NCI-H1436 treated with DMSO at 0.1 percent for 48 hours (cell line): ENCODE results near the gene ZNRF3.
"Not testable (repeated sequence)": the region's sequence is repeated elsewhere in the genome, so short reads cannot be mapped to it uniquely, and the experiment has no call there.

Experiments
- DNase-seq: peaks from one replicate; lab custom pipeline; 2025; lab: John Stamatoyannopoulos, UW

Gene ZNRF3

GRCh38 chr22:28907311-28908008 lies 24.1 kb downstream of the ZNRF3 start:
- DNase-seq, result no peak

- not testable (repeated sequence) for DNase-seq
Observed at GRCh38 chr22:28908810-28909209, 25.4 kb downstream of the ZNRF3 start.

DNA sequence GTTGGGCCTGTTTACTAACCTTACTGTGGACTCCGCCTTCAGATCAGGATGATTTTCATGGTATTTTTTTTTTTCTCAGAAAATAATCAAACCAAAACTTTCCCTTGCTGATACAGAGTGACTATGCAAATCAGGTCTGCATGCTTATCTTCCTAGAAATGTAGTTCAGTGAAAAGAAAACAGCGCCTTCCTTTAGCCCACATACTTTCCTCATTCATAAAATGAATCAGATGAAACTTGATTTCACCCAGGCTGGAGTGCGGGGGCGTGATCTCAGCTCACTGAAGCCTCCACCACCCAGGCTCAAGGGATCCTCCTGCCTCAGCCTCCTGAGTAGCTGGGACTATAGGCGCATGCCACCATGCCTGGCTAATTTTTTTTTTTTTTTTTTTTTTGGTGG lies 26.0 kb downstream of the ZNRF3 start:
- no peak for DNase-seq

GRCh38 chr22:28910569-28911303 lies 27.4 kb downstream of the ZNRF3 start:
- DNase-seq, result no peak

DNA sequence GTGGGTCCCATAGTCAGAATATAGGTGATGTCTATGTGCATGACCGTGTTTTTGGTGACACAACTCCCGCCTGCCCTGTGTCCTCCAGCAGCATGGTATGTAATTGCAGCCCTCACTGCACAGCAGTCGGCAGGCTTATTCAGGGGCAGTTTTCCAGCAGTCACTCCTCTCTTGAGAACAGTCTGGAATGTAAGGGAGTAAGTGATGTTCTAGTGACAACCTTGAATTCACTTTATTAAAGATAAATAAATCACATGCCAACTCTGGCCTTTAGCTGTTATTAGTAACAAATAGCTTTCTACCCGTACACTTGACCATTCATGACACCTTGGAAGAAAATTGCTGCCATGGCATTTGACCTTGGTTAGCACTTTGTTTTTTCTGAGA lies 27.9 kb downstream of the ZNRF3 start:
- no peak for DNase-seq

DNA sequence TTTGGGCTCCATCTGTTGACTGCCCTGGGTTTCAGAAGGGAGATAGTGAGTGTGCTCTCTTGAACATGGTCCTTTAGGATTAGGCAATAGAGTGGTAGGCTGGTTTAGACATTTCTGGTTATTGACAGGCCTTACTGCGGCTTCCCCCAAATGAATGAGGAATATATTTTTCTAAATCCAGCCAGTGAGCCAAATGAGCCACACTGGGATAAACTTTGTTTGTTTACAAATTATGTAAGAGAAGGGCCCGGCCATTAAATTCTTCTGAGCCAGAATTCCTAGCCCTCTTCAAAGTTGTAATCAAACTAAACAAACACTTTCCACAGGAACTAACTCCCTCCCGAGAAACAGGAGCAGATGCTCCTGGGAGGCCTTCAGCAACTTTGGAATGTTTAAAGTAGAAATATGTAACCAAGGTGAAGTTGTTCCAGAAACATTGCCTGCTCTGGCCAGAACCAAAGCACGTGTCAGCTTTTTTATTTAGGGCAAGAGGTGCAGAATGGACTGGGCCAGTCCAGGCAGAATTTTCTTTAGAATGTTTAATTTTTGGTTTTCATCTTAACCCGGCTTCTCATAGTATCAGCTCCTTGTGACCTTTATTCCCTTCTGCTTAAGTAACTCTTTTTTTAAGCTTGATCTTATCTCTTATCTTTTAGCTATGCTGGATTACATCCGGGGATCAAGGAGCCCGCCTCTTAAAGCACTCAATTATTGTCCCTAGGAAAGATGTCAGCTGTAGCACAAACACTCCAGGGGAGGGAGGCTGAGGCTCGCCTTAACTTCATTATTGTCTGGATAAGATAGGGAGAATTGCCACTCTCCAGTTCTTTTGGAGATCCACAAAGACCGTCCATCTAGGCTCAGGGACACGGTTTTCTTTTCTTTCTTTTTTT lies 28.7 kb downstream of the ZNRF3 start:
- no peak for DNase-seq

DNA sequence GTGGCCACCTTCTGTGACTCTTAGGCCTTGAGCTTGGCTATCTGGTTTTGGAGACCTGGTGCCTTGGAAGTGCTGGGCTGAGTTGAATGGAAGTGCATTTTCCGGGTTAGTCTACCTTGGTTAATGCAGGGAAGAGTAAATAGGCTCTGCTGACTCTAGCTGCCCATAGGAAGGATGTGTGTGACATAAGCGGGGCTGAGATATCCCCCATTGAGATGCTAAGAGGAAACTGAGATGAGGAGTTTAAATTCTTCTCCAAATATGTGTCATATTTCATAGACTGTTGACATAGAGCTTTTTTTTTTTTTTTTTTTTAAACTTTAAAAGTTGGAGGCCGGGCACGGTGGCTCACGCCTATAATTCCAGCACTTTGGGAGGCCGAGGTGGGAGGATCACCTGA lies 30.8 kb downstream of the ZNRF3 start:
- no peak for DNase-seq

- no peak for DNase-seq
Observed at GRCh38 chr22:28915969-28916368, 32.6 kb downstream of the ZNRF3 start.

- no peak for DNase-seq
Observed at GRCh38 chr22:28917747-28918549, 34.6 kb downstream of the ZNRF3 start.

DNA sequence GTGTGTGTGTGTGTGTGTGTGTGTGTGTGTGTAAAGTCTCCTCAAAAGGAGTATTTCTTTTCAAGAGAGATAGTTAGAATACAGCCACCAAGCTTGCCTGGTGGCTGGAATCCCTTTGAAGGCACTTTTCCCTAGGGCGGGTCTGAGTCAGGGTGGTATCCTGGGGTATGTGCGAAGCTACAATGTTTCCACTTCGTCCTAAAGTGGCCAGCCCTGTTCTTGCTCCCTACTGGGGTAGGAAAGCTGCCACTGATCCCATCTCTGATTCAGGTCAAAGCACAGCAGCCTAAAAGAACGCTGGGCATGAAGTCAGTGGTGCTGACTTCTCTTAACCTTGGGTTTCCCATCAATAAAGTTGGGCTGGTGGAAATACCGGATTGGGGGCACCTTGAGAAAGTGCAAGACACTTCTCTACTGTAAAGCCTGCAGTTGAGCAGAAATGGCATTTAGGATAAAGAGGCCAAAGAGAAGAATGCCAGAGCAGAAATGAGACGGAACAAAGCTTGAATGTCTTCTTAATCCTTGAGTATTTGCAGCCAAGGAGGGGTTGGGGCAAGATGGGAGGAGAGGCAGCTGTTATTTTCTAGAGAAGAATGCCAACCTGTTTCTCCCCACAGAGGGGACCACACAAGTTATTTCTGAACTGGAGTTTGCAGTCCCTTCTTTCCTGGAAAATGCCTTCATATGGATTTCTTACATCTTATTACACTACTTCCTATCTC lies 35.3 kb downstream of the ZNRF3 start:
- DNase-seq, result no peak

DNA sequence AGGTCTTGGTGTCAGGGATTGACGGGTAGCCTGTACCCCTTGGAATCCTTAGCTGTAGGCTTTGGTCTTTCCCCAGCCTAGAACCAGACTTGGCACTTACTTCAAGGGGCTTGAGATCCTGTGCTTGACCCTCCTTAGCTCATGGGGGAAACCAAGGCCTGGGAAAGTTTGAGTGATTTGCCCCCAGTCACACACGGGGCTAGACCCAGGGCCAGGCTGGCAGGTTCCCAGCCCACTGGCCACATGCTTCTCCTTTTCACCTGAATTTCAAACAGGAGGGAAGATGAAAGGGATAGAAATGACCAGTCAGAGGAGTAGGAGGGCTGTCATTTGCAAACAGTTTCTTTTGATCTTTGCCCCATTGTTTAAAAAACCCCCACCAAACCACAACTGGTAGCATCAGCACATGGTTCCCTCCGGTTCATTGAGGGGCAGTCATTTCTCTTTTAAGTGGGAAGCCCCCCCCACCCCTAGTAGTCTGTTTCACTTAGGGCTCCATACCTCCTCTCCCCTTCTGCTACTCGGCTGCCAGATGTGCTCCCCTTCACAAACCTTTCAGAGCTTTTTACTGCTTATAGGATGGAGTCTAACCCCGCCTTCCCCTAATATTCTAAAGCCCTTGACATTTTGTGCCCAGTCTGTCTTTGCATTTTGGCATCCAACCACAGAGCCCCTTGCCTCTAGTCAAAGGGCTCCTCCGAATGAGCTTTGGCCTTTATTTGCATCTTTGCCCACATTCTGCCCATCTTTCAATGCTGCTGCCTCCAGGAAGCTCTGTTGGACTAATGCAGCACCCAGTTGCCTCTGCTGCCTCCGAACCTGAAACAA lies 37.6 kb downstream of the ZNRF3 start:
- DNase-seq, result no peak

- DNase-seq, result no peak
Observed at GRCh38 chr22:28921585-28921879, 38.2 kb downstream of the ZNRF3 start.

GRCh38 chr22:28922540-28923244 lies 39.3 kb downstream of the ZNRF3 start:
- DNase-seq, result no peak

DNA sequence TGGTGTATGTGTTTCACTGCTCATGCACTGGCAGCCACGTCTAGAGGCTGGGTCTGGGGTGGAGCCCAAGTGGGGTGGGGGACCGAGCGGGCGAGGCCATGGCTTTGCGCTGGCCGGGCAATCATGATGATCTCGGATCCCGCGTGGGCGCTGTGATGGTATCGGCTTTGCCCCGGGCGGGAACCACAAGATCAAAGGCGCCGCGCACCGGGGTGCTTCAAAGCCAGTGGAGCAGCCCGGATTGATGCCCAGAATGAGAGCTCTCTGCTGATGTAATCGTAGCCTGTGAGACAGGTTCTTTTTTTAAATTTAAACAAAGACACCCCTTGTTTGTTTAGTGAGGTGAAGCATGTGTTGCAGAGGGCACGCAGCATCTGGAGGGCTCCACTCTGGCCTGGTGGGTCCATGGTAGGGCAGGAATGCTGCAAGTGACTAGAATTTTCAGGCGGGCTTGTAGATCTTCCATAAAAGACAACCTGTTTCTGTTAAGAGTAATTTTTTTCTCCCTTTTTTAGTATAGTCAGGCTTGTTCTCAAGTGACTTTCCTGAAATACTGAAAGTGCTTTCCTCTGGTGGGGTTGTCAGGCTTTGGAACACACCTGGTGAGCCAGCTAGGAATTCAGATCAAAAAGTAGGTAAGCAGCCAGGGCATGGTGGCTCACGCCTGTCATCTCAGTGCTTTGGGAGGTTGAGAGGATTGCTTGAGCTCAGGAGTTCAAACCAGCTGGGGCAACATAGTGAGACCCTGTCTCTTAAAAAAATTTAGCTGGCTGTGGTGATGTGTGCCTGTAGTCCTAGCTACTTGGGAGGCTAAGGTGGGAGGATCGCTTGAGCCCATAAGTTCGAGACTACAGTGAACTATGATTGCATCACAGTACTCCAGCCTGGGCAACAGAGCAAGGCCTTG lies 40.7 kb downstream of the ZNRF3 start:
- DNase-seq, result no peak

- DNase-seq, result no peak
Observed at GRCh38 chr22:28925916-28926315, 42.5 kb downstream of the ZNRF3 start.

DNA sequence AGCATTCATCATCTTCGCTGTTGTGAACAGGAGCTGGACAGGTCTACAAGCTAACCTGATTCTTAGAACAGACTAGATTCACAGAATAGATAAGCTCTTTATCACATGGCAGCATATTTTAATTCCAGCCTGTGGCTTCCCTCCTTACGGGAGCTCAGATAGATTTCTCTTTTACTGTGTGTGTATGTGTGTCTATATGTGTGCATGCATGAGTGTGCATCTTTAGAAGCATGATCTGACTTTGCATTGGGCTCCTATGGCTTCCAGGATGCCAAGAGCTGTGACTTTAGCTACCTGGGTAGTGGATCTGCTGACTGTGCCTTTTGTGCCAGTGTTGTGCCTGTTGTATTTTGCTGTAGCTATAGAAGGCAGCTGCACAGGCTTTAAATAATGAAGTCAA lies 44.3 kb downstream of the ZNRF3 start:
- DNase-seq, result no peak

DNA sequence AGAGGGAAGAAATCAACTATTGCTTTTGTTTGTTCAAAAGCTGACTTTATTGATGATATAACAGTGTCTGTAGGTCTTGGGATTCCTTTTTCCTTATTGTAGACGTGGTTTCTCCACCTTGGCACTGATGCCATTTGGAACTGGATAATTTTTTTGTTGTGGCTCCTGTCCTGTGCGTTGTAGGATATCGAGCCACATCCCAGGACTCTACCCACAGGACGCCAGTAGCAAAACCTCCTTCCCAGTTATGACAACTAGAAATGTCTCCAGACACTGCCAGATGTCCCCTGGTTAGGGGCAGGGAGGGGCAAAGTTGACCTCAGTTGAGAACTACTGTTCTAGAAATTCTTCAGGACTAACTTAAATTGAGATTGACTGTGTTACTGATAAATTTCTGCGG lies 45.8 kb downstream of the ZNRF3 start:
- DNase-seq, result no peak

GRCh38 chr22:28930357-28931007 lies 47.1 kb downstream of the ZNRF3 start:
- no peak for DNase-seq
